ENCODE measurements around the gene PLCZ1. TPM values are rescaled to one million over a fixed set of nuclear protein-coding genes. Genes with fewer than 3 reads are reported as not detected.

The PLCZ1 gene
- total and polyA plus RNA-seq, 8 donors = 0.73 TPM; not detected in 7

- Histone ChIP-seq H3K9me3 (no peaks in the 10 kb centered on the region), H3K4me3 (no peak overlapping the region), H3K4me1 (peaks cover 0 to 31% (median 14%) of the 10 kb centered on the region in 4 donors), H3K36me3 (no peaks in the 10 kb centered on the region), H3K27ac (no peak overlapping the region), H3K27me3 (no peaks in the 10 kb centered on the region)
- no peak for TF ChIP-seq POLR2A (IDR thresholded peaks at IDR 0.05)
- TF ChIP-seq POLR2AphosphoS5 (IDR thresholded peaks at IDR 0.05) = no peak
- TF ChIP-seq, protein P1, sequence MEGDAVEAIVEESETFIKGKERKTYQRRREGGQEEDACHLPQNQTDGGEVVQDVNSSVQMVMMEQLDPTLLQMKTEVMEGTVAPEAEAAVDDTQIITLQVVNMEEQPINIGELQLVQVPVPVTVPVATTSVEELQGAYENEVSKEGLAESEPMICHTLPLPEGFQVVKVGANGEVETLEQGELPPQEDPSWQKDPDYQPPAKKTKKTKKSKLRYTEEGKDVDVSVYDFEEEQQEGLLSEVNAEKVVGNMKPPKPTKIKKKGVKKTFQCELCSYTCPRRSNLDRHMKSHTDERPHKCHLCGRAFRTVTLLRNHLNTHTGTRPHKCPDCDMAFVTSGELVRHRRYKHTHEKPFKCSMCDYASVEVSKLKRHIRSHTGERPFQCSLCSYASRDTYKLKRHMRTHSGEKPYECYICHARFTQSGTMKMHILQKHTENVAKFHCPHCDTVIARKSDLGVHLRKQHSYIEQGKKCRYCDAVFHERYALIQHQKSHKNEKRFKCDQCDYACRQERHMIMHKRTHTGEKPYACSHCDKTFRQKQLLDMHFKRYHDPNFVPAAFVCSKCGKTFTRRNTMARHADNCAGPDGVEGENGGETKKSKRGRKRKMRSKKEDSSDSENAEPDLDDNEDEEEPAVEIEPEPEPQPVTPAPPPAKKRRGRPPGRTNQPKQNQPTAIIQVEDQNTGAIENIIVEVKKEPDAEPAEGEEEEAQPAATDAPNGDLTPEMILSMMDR (IDR thresholded peaks at IDR 0.05) = no peak
- no peak for TF ChIP-seq EP300 (IDR thresholded peaks at IDR 0.05)
- intact Hi-C loops (cut with DNase I; ENCODE audit: low total_unique reads) = no loop called here
- no peak for DNase-seq
- WGBS, 5 donors = 77 to 86% (median 85%) methylated on average over 2 of the region's 2 CpGs
These were observed 14.1 kb upstream of the PLCZ1 start for GRCh38 chr12:18751866-18752265.

DNA sequence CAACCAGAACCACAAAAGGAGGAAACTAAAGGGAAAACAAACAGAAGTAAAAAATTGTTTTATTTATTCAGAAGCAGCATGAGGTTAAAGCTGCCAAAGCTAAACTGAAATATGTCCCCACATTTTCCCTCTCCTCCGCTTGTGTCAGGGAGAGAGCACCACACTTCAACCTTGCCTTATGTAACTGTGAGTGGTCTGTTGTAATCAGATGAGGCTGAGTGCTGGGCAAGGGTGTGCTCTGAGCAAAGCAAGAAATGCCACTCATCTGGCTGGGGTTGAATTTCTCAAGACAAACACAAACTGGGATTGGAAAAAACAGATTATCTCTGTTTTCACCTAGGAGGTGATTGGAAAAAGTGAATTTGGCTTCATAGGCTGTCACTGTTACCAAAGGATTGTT lies 12.3 kb upstream of the PLCZ1 start:
- 65 to 84% (median 68%) methylated on average over 1 of the region's 1 CpG for WGBS, 5 donors
- Histone ChIP-seq H3K4me1 (peaks cover 0 to 31% (median 14%) of the 10 kb centered on the region in 4 donors), H3K9me3 (no peaks in the 10 kb centered on the region), H3K27ac (no peak overlapping the region), H3K36me3 (no peaks in the 10 kb centered on the region), H3K27me3 (no peaks in the 10 kb centered on the region), H3K4me3 (no peak overlapping the region)
- no peak for TF ChIP-seq POLR2AphosphoS5 (IDR thresholded peaks at IDR 0.05)
- no peak for TF ChIP-seq POLR2A (IDR thresholded peaks at IDR 0.05)
- no peak for TF ChIP-seq EP300 (IDR thresholded peaks at IDR 0.05)
- TF ChIP-seq, protein P1 (IDR thresholded peaks at IDR 0.05) = no peak
- intact Hi-C loops (cut with DNase I; ENCODE audit: low total_unique reads) = no loop called here
- DNase-seq = no peak

- 61 to 86% (median 77%) methylated on average over 4 of the region's 4 CpGs for whole genome bisulfite sequencing, 5 donors
These were observed 11.7 kb upstream of the PLCZ1 start for GRCh38 chr12:18749386-18749957.

DNA sequence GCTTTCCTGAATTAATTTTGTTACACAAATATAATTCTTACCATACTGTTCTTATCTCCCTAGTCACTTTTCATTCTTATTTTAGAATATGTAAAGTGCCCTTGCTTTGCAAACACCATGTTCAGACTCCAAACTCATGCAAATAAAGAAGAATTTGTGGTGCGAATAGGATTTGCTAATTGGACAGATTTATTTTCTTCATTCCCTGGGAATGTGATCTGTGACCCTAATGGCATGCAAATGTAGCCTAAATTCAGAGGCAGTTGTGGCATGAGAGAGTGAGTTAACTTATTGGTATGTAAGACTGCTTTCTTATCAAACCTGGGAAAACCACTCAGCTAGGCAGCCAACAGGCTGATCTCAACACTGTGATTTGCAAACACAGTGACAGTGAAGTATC lies 10.1 kb upstream of the PLCZ1 start:
- DNase-seq = peak in 1 of 2 donors; percentile 11
- H3K4me1 ChIP-seq = peaks cover 0 to 15% (median 4%) of the 10 kb centered on the region in 4 donors
- H3K27ac ChIP-seq = no peak overlapping the region
- no peak overlapping the region for H3K4me3 ChIP-seq
- no peaks in the 10 kb centered on the region for H3K27me3 ChIP-seq
- 39 to 65% (median 41%) methylated on average over 1 of the region's 1 CpG for WGBS, 5 donors
- H3K9me3 ChIP-seq = no peaks in the 10 kb centered on the region
- intact Hi-C loops (cut with DNase I; ENCODE audit: low total_unique reads) = no loop called here
- no peak for TF ChIP-seq POLR2AphosphoS5 (IDR thresholded peaks at IDR 0.05)
- TF ChIP-seq, protein P1 (IDR thresholded peaks at IDR 0.05) = no peak
- no peak for TF ChIP-seq EP300 (IDR thresholded peaks at IDR 0.05)
- TF ChIP-seq POLR2A (IDR thresholded peaks at IDR 0.05) = no peak
- no peaks in the 10 kb centered on the region for H3K36me3 ChIP-seq

More at GRCh38 chr12:18749386-18749957, 11.7 kb upstream of the PLCZ1 start:
- no peak overlapping the region for H3K27ac ChIP-seq
- no peaks in the 10 kb centered on the region for H3K9me3 ChIP-seq
- DNase-seq = no peak
- H3K36me3 ChIP-seq = no peaks in the 10 kb centered on the region
- intact Hi-C loops (cut with DNase I; ENCODE audit: low total_unique reads) = no loop called here
- H3K4me3 ChIP-seq = no peak overlapping the region
- no peaks in the 10 kb centered on the region for H3K27me3 ChIP-seq
- H3K4me1 ChIP-seq = peaks cover 0 to 31% (median 14%) of the 10 kb centered on the region in 4 donors
- TF ChIP-seq EP300 (IDR thresholded peaks at IDR 0.05) = no peak
- no peak for TF ChIP-seq POLR2A (IDR thresholded peaks at IDR 0.05)
- TF ChIP-seq, protein P1 (IDR thresholded peaks at IDR 0.05) = no peak
- TF ChIP-seq POLR2AphosphoS5 (IDR thresholded peaks at IDR 0.05) = no peak

All from stomach (tissue), 9 donors.